Medulla oblongata (tissue), 1 donor: Measurements from ENCODE around the gene SCT.

Source experiments
- DNase-seq: peaks from one replicate; pipeline ENCODE4 v3.0.0-alpha.2; 2015; ENCODE audit errors: extremely low spot score

The SCT gene

DNA sequence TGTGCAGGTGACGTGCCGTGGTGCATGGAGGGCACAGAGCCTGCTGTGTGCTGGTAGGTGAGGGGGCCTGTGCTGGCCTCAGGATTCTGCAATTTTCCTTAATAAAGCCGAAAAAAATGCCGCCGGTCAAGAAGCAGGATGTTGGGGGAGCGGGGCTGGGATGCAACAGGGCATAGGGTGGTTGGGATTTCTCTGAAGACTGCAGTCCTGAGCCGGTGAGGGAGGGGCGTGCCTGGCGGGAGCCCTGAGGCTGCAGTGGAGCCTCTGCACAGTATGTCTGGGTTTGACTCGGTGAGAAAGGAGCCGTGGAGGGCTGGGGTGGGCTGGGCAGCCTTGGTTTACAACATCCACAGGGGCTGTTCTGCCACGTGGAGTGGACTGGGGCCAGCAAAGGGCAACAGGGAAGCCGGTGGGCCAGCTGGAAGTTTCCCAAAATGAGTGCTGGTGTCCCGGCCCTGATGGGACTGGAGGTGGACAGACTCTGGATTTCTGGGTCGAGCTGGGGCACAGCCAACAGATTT, 3.6 kb downstream of the SCT start:
- DNase-seq, result no peak

DNA sequence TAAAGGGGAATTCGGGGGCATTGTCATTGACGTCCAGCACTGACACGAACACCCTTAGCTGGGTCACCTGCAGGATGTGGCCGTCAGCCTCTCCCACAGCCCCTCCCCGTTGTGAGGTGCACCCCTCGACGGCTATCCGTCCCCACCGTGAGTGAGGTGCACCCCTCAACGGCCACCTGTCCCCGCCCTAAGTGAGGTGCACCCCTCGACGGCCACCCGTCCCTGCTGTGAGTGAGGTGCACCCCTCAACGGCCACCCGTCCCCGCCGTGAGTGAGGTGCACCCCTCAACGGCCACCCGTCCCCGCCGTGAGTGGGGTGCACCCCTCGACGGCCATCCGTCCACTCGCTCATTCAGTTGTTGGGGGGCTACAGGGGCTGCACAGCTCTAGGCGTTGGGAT, 5.1 kb downstream of the SCT start:
- no peak for DNase-seq

DNA sequence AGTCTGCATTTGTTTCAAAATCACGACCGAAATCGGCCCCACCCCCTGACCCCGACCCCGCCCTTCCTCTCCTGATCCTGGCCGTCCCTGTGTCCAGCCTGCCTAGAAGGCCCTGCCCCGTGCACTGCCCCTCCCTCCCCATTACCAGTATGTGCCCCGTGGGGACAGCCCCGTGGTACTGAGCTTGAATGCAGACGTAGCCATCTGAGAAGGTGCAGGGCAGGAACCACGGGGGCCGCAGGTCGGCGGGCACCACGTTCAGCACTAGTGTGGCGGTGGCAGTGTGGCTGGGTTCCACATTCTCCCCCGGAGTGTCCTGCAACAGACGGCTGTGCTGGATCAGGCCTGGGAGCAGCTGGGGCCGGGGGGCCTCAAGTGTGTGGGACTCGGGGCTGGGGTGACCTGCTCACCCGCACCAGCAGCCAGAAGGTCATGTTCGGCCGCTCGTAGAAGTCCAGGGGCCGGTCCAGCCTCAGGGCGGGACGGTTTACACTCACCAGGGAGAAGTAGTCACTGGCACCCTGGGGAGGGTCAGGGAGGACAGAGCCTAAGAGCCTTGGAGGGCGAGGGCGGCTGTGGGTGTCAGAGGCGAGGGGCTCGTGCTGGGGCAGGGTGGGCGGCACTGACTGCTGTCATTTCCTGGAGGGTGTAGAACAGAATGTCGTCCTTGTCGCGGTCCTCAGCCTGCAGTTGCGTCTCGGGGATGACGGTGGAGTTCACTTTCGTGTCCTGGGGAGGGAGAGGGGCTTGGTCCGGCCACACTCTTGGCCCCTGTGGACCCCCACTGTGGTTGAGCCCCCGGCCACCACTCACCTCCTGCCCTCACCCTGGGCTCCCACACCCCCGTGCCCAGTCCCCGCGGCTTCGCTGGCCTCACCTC, 5.8 kb downstream of the SCT start:
- no peak for DNase-seq

DNA sequence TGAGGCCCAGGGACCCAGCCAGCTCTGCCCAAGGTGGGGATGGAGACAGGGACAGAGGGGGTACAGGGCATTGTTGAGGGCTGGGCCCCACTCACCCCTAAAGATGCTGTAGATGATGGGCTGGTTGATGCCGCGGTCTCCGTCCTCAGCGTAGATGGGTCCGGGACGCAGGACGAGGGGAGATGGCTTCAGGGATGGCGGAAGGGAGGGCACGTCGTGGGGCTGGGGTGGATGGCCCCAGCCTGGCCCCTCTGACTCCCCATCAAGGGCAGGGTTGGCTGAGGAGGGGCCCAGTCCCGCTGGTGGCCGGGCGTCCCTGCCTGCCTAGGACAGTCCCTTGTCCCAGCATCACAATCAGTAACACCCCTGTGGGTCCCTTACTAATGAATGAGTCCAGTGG, 6.8 kb downstream of the SCT start:
- no peak for DNase-seq

DNA sequence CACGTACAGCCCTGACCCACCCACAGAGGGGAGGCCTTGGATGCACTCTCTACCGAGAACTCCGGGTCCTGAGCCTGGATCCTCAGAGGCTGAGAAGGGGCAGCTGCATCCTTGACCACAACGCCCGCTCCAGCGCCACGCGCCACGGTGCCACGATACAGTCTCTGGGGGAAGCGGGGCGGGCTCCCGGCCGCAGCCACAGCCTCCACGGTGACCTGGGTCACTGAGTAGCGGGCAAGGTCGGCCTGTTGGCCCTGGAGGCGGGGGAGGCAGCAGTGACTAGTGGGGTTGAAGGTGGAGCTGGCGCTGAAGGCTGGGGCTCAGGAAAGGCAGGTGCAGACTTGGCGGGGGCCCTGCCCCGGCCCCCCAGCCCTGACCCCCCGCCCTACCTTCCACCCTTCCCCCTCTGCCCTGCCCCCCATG, 7.3 kb downstream of the SCT start:
- DNase-seq, result no peak

DNA sequence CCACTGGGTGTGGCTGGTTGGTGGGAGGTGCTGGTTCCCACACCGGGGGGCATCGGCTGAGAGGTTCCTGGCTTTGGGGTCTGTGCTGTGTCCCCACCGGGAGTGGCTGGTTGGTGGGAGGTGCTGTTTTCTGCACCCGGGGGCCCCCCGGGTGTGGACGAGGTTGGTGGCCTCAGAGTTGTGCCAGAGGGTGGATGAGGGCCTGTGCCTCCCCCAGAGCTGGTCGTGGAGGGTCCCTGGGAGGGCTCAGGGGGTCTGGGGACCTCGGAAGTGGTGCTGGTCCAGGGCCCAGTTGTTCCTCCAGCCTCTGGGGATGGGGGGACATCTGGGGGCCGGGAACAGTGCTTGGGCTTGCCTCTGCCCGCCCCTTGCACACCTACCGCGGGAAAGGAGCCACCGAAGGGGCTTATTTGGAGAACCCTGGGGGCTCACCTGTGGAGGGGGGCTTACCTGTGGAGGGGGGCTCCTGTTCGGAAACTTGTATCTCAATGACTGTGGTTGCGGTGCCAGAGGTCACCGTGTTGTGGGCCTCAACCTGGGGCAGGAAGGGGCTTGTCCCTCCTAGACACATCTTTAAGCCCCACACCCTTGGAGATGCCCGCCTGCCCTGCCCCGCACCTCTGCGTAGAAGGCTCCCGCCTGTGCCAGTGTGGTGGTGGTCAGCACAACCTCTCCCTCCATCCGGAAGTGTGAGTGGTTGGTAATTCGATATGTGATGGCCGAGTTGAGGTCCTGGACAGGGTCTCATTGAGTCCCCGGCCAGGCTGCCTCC, 7.9 kb downstream of the SCT start:
- DNase-seq, result no peak

DNA sequence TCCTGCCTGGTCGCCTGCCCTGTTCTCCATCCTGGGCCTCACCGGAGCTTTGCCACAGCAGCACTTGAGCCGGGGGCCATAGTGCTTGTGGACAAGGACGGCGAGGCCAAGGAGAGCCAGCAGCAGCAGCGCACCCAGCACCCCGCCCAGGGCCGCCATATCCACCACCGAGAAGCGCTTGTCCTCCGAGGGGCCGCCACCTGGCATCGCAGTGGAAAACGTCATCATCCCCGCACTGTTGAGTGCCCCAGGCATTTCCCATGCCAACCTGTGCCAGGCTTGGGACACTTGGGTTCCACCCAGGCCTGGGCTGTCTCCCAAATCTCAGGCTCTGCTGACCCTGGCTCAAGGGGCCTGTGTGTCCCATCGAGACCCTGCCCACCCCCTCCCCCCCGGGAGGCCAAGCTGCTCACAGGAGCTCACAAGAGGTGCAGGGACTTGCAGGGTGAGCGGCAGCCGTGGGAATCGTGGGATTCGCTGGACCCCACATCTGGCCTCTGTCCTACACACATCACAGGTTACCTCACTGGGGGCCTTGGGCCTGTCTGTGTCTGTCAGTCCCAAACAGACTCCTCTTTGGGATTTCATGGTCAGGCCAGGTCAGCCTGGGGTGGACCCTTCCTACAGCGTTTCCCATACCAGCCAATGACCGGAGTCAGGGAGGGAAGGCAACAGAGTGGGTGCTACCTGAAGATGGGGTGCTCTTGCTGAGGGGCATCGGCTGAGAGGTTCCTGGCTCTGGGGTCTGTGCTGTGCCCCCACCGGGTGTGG, 8.9 kb downstream of the SCT start:
- peak; percentile 26 for DNase-seq

DNA sequence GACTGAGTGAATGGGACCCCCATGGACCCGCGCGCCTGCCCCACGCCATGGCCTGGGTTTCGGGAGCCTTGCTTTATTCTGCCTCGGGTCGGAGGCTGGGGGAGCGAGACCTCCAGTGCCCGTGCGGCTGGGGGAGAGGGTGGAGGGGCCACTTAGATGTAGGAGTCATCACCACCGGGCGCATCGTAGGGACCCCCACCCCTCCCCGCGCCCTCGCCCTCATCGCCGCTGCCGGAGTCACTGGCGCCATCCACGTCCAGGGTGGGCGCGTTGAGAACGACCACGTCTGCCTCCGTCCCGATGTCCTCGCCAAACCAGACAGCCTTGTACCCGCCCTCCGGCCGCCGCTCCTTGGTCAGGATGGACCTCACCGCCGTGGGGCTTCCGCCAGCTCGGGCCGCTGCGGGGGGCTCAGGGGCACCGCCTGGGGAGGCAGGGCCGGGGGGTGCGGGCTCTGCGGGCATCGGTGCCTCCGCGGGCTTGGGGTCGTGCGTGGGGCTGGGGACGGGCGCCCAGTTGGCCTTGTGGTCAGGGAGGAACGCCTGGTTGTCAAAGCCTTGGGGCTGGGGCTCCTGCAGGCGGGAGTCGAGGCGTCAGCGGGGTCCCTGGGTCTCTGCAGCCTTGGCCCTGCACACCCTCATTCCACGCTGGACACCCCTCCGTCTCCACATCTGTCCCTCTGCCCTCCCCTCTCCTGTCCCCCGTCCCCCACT, 9.6 kb downstream of the SCT start:
- no peak for DNase-seq

DNA sequence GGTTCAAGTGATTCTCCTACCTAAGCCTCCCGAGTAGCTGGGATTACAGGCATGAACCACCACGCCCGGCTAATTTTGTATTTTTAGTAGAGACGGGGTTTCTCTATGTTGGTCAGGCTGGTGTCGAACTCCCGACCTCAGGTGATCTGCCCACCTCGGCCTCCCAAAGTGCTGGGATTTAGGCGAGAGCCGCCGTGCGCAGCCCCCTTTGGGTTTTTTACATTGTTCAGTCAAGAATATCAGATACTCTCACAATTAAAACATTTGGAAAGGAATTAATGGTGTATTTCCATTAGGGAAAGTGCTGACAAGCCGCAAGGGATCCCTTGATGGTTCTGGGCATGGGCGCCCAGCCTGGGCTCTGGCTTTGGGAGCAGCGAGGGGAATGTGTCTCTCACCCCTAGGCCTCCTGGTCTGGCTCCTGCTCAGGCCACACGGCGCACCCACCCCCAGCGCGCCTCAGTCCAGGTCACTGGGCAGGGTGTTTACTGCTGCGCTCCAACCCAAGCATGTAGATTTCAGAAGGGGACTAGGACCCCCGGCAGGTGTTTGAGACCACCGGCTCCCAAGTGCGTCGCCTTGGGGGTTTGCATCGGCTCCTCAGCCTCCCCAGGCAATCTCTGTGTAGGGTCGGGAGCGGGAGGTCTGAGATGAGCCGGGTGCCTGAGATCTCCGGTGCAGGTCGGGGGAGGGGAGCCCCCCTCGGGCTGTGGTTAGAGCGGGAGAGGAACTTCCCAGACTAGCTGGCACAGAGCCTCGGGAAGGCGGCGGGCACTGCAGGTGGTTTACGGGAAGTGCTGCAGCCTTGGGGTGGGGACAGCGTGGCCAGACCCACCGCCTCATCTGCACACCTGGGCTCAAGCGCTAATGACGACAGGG, 10.4 kb downstream of the SCT start:
- no peak for DNase-seq

DNA sequence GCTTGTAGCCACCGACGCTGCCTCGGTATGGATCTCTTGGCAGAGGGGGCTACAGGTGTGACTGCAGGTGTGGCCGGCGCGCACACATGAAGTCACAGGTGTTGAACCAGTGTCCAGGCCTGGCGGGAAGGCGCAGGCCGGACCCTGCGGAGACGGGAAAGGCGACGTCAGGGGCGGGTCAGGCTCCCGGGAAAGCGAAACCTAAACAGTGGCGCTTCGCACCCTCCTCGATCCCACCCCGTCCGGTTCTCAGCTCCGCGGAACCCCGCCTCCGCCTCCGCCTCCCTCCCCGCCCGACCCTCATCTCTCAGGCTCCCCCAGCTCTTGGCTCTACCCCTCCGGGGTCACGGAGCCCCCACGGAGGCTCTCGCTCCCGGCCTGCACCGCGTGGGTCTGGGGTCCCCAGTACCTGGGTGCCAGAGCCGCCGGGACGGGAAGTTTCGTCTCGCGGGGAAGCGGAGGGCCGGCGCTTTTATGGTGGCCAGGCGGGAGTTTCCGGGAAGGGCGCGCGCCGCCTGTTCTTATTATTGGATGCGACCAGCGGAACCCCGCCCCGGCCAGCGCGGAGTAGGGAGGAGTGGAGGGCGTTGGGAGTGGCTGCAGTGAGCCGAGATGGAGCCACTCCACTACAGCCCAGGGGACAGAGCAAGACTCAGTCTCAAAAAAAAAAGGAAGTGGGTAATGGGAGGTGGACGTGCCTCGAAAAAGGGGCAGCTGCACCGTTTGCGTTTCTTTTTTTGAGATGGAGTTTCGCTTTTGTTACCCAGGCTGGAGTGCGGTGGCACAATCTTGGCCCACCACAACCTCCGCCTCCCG, 11.3 kb downstream of the SCT start, which contains the start of gene IRF7:
IRF7 (minus strand) TSS at position 447 of the 816 bp plus-strand sequence. CDS start 586 bp downstream, outside the sequence.
- DNase-seq, result peak; percentile 93

DNA sequence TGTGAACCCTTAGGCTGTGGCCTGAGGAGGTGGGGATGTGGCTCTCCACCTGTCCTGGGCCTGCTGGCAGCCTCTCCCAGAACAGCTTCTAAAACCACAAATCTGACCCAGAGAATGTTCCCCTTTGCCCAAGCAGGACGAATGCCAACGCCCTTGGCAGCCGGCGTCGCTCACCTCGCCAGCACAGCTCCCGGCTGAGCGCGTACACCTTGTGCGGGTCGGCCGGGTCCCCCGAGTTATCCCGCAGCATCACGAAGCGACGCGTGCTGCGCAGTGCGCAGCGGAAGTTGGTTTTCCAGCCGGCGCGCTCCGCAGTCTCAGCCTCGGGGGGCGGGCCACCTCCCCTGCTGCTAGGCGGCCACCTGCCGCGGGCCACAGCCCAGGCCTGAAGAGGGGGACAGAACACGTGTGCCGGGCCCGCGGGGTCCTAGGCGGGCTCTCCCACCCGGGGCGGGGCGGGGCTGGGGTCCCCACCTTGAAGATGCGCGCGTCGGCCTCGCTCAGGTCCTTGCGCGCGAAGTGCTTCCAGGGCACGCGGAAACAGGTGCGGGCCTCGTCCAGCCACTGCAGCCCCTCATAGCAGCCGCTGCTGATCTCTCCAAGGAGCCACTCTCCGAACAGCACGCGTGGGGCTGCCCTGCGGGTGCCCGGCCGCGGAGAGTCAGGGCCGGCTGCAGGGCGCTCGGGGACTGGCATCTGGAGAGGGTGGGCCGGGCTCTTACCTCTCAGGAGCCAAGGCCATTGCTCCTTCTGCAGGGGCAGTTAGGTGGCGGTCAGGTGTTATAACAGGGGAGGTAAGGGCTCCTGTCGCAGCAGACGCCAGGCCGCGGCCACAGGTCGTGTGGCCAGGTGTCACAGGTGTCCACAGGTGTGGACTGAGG, 12.1 kb downstream of the SCT start:
- DNase-seq, result no peak

DNA sequence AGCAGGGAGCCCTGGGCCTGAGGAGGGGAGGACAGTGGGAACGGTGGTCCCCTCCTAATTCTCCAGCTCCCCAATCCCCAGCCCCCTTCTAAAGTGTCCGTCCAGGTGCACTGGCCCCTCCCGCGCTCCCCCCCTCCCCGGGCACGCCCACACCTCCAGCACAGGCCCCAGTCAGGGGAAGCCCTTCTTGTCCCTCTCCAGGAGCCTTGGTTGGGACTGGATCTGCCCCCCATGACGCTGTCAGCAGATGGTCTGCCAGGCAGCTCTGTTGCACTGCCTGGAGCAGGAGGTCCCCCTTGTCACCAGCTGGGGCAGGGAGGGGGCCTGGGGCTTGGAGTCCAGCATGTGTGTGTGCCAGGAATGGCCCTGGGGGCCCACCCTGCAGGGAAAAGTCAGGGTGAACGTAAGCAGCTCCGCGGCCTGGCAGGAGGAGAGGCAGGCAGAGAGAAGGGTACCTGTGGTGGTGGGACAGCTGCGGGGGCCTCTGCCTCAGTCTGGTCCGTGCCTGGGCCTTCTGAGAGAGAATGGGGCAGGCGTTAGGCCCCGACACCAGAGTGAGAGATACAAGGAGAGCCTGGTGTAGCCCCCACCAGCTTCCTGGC, 12.9 kb downstream of the SCT start:
- DNase-seq, result no peak

DNA sequence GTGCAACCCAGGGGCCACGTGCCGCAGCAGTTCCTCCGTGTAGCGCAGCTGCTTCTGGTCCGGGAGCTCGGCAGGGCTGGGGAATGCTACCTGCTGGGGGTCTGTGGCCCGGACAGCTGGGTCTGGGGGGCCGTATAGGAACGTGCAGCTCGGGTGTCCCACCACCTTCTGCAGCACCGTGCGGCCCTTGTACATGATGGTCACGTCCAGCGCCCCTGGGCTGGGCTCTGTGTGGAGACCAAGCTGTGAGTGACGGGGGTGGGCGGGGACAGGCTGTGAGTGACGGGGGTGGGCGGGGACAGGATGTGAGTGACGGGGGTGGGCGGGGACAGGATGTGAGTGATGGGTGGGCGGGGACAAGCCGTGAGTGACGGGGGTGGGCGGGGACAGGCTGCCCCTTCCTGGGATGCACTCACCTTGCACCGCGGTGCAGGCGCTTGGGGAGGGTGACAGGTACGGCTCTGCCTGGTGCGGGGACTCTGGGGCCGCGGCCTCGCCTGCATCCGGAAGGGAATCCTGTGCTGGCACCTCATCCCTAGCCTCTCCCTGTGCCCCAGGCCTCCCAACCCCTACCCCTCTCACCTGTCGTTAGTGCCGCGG, 13.5 kb downstream of the SCT start:
- DNase-seq, result no peak

DNA sequence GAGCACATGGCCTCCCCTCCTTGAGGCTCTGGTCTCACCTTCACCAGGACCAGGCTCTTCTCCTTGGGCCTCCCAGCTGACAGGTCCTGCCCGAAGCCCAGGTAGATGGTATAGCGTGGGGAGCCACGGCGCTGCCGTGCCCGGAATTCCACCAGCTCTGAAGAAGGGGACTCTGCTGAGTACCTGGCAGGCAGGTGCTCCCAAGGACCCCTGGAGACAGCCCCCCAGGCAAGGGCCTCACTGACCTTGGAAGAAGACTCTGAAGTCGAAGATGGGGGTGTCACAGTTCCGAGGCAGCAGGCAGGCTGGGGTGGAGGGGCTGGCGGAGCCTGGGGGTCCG, 14.1 kb downstream of the SCT start:
- DNase-seq, result no peak

DNA sequence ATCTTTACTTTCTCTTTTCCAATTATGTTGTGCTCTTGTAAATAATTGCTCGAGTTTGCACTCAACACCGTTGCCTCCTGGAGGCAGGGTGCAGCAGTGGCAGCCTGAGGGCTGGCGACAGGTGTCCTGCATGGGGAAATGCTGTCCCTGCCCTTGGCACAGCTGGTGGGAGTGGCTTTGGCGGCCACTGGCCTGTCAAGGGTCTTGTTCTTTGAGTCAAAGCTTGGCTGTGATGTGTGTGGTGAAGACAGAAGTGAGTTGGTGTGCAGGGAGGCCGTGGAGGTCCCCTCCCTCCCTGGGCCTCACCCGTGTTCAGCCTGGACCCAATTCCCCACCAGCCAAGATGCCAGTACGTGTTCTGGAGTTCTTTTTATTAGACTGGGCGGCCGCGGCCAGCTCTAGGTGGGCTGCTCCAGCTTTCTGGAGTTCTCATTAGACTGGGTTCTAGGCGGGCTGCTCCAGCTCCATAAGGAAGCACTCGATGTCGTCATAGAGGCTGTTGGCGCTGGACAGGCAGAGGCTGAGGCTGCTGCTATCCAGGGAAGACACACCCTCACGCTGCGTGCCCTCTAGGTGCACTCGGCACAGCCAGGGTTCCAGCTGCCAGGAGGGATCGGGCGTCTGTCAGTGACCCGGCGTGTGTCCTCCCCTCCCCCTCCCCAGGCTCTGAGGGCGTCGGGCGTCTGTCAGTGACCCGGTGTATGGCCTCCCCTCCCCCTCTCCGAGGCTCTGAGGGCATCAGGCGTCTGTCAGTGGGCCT, 14.6 kb downstream of the SCT start:
- no peak for DNase-seq

DNA sequence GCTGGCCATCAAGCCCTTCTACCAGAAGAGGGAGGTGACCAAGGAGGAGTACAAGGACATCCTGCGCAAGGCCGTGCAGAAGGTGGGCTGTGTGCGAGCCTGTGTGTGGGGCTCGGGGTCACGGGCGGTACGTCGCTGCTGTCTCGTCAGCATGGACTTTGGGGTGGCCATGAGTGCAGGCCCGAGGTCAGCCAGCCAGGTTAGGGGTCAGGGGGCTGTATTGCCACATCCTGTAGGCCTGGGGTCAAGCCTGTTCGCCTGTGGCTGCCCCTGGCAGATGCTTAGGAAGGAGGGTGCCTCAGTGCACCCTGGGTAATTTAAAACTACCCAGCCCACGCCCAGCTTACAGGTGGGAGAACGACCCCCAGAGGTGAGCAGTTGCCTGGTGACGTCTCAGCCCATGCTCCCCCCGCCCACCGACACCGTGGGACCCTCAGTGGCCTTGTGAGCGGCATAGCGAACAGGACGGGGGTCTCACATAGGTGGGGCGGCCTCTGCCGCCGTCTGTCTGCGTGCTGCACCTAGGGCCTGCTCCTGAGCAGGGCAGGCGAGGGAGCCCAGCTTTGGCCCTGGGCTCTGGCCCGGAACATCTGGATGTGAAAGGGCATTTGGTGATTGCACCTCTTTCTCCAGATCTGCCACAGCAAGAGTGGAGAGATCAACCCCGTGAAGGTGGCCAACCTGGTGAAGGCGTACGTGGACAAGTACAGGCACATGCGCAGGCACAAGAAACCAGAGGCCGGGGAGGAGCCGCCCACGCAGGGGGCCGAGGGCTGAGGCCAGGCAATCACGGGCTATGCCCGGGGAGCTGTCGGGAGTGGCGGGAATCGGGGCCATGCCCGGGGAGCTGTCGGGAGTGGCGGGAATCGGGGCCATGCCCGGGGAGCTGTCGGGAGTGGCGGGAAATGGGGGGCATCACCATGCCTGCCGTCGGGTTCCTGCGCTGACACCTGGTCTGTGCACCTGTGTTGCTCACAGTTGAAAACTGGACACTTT, 15.7 kb downstream of the SCT start:
- no peak for DNase-seq
